Measurements from ENCODE around the gene PSMD12. TPM values are rescaled to one million over a fixed set of nuclear protein-coding genes. Genes with fewer than 3 reads are reported as not detected.

PSMD12 gene
- total and polyA plus RNA-seq, 7 donors: 11.4 to 38.9 (median 30.0) TPM

DNA sequence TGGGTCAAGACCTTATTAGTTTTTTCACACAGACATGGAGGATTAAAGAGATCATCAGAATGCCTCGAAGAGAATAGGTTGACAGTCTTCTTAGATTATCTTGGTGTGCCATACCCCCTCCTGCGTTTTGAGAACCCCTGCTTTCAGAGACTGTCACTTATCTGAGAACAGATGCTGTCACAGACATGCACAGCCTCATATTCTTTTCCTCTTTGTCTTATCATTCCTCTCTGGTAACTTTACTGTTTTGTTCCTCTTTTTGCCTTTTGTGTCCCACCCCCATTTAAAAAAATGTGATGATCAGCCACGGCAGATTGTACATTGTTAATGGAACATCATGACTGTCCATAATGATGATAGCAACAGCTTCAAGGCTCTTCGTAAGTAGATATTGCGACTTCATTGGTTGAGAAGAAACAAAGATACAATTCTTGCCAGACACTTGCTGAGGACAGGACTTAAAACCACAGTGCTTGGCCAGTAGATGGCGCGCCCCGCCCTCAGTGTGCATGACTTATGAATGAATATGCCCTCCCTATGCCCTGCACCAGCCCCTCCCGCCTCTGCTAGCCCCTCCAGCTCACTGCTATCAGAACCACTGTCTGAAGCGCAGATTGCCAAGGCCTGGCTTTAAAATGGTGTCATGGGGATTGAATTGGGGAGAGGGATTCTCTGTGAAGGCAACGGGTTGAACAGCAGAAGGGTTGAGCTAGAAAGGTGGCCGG lies 8.1 kb upstream of the PSMD12 start:
- Histone ChIP-seq H3K4me1 (peaks cover 0 to 24% (median 19%) of the 10 kb centered on the region in 4 donors), H3K9me3 (no peaks in the 10 kb centered on the region), H3K27me3 (no peaks in the 10 kb centered on the region), H3K36me3 (no peaks in the 10 kb centered on the region), H3K27ac (no peak overlapping the region), H3K4me3 (no peak overlapping the region)
- TF ChIP-seq POLR2AphosphoS5 (IDR thresholded peaks at IDR 0.05): no peak
- no peak for TF ChIP-seq EP300 (IDR thresholded peaks at IDR 0.05)
- no peak for TF ChIP-seq POLR2A (IDR thresholded peaks at IDR 0.05)
- TF ChIP-seq, protein P1, sequence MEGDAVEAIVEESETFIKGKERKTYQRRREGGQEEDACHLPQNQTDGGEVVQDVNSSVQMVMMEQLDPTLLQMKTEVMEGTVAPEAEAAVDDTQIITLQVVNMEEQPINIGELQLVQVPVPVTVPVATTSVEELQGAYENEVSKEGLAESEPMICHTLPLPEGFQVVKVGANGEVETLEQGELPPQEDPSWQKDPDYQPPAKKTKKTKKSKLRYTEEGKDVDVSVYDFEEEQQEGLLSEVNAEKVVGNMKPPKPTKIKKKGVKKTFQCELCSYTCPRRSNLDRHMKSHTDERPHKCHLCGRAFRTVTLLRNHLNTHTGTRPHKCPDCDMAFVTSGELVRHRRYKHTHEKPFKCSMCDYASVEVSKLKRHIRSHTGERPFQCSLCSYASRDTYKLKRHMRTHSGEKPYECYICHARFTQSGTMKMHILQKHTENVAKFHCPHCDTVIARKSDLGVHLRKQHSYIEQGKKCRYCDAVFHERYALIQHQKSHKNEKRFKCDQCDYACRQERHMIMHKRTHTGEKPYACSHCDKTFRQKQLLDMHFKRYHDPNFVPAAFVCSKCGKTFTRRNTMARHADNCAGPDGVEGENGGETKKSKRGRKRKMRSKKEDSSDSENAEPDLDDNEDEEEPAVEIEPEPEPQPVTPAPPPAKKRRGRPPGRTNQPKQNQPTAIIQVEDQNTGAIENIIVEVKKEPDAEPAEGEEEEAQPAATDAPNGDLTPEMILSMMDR (IDR thresholded peaks at IDR 0.05): peak; percentile 54 to 78 (median 72)
- intact Hi-C loops (cut with DNase I): loop anchor here (5.0 kb wide), 2 partner anchors 118 to 258 kb away; no protein-coding TSS in a partner anchor
- 14 to 18% methylated on average over 12 of the region's 12 CpGs for WGBS, 2 donors
- DNase-seq: peak; percentile 90

DNA sequence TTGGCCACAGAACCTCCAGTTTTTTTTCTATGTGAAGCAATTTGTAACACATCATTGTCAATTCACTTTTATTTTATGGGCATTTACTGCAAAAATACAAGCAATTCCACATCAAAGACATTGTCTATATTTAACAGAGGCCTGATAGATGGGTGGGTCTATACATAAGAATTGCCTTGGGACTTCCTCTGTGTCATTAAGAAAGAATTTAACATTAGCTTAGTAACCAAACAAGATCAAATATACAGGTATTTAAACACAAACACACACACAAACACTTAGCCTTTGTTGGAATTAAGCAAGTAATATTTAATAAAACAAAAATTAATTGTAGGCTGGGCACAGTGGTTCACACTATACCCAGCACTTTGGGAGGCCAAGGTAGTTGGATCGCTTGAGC lies 6.4 kb upstream of the PSMD12 start:
- no peak for DNase-seq
- intact Hi-C loops (cut with DNase I): no loop called here
- TF ChIP-seq, protein P1 (IDR thresholded peaks at IDR 0.05): no peak
- TF ChIP-seq EP300 (IDR thresholded peaks at IDR 0.05) (no peak), POLR2AphosphoS5 (IDR thresholded peaks at IDR 0.05) (no peak), POLR2A (IDR thresholded peaks at IDR 0.05) (no peak)
- 90 to 91% methylated on average over 1 of the region's 1 CpG for WGBS, 2 donors
- Histone ChIP-seq H3K27ac (no peak overlapping the region), H3K4me3 (no peak overlapping the region), H3K36me3 (no peaks in the 10 kb centered on the region), H3K27me3 (no peaks in the 10 kb centered on the region), H3K4me1 (peaks cover 0 to 11% (median 11%) of the 10 kb centered on the region in 4 donors), H3K9me3 (no peaks in the 10 kb centered on the region)

DNA sequence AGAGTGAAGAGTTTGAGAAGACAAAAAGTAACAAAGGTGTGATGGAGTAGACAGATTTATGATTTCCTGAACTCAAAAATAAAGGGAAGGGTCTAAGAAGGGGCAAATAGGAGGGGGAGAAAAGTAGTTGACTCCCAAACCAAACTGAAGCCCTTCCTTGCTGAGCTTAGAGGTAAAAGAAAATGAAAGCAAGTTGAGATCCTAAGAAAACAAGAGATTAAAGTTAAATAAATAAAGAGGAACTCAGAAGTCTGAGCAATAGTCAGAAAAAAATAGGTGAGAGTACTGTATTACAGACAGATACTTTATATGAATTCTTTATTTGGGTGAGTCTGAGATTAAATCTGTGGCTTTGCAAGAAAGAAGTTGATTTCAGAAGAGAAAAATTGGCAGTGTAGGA lies 3.3 kb upstream of the PSMD12 start:
- Histone ChIP-seq H3K9me3 (no peaks in the 10 kb centered on the region), H3K36me3 (no peaks in the 10 kb centered on the region), H3K27me3 (no peaks in the 10 kb centered on the region), H3K27ac (no peak overlapping the region), H3K4me1 (peaks cover 0 to 18% (median 11%) of the 10 kb centered on the region in 4 donors), H3K4me3 (no peak overlapping the region)
- DNase-seq: no peak
- TF ChIP-seq POLR2AphosphoS5 (IDR thresholded peaks at IDR 0.05): no peak
- TF ChIP-seq, protein P1 (IDR thresholded peaks at IDR 0.05): no peak
- intact Hi-C loops (cut with DNase I): loop anchor here (5.0 to 10.0 kb wide), 2 partner anchors 127 to 345 kb away; partner anchors contain the start of gene NOL11

DNA sequence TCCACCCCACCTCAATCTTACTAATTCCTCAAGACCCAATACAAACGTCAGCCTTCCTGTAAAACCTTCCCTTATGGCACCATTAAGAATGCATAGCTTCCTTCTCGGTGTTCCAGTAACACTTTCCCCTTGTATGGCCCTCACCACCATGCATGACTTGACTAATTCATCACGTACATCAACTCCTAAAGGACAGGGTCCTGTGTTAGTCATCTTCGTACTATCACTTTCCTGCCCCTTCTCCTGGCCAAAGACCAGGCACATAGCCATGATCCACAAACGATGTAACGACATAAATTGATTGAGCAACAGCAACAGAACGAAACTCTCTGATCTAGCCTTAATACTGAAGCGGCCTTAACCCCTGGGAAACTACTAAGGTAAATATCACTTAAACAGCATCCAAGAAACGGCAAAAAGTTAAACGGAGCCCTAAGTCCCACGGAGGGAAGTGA lies 612 bp downstream of the PSMD12 start:
- intact Hi-C loops (cut with DNase I): loop anchor here (5.0 to 10.0 kb wide), 2 partner anchors 123 to 349 kb away; partner anchors contain the start of gene NOL11
- no peak for DNase-seq
- no peaks in the 10 kb centered on the region for H3K9me3 ChIP-seq
- TF ChIP-seq, protein P1 (IDR thresholded peaks at IDR 0.05): no peak
- TF ChIP-seq POLR2A (IDR thresholded peaks at IDR 0.05) (no peak), POLR2AphosphoS5 (IDR thresholded peaks at IDR 0.05) (no peak), EP300 (IDR thresholded peaks at IDR 0.05) (no peak)
- H3K27me3 ChIP-seq: no peaks in the 10 kb centered on the region
- WGBS, 2 donors: 0% methylated on average over 11 of the region's 11 CpGs
- H3K4me1 ChIP-seq: peaks cover 0 to 53% (median 38%) of the 10 kb centered on the region in 4 donors
- peak overlapping the region; percentile 87 to 93 (median 92) for H3K27ac ChIP-seq
- H3K36me3 ChIP-seq: peaks cover 0 to 5% (median 0%) of the 10 kb centered on the region in 4 donors
- peak overlapping the region; percentile 64 to 94 (median 76) for H3K4me3 ChIP-seq

All from sigmoid colon (tissue), 7 donors.